GM21381 (cell line): ENCODE results near the gene VSIR.

ENCODE experiments used
- ATAC-seq: cut with Tn5 transposase; IDR thresholded peaks from one replicate; pipeline ENCODE4 v1.9.1; 2021; ENCODE audit warnings: mild to moderate bottlenecking, moderate library complexity; ENCODE audit not compliant: unreplicated experiment

Gene VSIR

DNA sequence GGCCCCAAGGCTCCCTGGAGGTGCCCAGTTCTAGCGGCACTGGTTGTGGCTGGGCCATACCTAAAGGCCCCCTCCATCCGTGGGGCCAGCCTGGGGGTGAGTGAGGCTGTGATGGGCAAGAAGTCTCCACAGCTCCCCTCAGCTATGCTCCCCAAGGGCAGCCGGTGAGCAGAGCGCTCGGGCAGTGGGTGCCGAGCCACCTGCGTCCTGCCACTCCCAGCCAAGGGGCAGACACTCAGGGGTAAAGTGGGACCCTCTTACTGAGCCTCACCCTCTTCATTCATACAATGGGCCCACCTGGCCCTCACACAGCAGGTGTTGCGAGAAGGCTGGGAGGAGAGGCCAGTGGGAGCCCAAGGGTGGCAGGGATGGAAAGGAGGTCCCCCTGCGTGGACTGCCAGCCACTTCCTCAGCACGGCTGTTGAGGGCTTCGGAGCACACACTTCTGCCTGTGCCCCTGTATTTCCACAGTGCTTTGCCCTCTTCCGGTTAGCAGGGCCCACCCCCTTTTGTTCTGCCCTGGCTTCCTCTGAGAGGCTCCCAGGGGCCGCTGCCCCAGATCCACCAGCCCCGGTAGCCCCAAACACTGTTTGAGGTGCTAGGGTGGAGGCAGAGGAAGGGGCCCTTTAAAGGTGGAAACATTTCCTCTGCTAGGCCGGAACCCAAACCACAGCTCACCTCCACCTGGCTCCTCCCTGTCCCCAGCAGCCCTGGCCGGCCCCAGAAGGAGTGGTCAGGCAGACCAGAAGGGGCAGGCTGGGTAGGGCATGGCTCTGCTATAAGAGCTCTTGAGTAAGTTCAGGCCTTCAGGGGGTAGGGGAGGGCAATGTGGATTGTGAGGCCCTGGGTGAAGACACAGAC is 37.4 kb downstream of the VSIR start:
- ATAC-seq, result no peak

DNA sequence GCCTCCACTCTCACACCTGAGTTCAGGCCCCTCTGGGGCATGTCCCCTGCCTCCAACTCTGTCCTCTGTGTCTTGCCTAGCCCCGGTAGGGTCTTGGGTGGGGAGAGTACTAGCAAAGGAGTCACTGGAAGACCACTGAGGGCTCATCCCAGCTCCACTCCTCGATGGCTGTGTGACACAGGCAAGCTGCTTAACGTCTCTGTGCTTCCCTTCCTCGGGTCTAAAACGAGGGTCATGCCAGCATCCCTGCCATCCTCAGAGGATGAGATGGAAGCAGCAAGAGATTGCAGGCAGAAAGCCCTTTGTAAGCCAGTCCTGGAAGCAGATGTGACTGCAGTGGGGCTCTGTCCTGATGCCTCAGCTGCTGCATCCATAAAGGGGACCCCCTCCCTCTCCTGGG is 38.5 kb downstream of the VSIR start:
- ATAC-seq, result no peak

DNA sequence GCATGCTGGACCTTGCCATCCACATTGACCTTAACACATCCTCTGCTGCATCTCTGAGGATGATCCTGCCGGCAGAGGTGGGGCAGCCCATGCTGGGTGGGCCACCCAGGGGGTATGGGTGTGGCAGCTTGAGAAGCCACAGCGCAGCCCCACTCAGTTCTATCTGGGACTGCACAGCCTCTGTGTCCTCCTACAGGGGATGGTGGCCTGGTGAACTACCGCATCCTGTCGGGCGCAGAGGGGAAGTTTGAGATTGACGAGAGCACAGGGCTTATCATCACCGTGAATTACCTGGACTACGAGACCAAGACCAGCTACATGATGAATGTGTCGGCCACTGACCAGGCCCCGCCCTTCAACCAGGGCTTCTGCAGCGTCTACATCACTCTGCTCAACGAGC is 41.5 kb downstream of the VSIR start:
- ATAC-seq, result no peak

DNA sequence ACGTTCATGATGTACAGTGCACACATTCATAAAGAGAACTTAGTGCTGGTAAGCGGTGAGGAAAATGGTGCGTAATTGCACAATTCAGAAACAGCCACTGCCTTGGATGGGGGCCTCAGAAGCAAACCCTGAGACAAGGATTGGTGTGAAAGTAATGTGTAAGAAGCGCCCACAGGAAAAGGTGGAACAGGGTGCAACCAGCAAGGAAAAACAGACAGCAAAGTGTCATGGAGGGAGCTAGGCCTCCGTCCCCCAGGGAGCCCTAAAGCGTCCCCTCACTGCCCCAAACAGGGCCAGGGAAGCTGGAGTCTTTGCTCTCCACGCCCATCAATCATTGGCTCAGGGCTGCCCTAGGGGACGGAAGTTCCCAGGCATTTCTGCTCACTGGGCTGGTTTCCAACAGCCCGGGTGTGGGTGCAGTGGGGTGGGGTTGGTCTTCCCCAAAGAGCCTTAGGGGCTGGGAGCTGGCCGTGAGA is 44.1 kb downstream of the VSIR start:
- no peak for ATAC-seq

DNA sequence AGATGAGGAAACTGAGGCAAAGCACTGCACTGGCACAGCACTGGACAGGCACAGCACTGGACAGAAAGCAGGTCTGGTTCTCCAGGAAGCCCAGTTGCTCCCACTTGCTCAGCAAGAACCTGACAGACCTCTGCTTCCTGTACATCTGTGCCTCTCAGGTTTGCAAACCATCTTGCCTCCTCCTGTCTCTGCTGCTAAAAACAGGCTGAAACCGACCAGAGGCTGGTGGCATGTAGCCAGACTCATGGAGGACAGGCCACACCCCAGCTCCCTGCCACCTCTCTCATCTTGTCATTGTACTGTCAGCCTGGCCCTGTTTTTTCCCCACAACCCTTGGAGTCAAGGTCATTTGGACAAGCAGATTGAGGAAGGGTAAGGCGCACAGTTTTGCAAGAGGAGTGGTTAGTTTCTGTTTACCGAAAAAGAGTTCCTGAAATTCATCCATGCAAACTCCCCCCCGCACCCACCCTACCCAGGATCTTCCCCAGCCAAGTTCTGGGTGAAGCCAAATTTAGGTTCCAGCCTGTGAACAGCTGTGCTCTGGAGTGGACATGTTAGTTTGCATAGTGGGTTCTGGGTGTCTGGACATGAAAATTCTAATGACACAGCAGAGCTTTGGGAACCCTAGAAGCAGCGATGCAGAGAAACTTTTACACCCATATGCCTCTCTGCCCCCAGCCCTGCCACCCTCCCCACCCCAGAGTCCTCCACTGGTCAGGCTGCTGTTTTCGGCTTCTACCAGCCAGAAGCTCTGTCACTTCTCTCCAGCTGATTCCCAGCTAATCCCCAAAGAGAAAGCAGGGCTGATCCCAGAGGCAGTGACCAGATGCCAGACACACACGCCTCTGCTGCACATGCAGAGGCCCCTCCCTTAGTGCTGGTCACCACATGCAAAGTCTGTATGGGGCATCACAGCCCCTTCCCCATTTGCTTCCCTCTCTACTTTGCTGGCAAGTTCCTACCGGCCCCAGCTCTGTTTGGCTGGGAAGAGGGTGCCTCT is 45.3 kb downstream of the VSIR start:
- ATAC-seq, result peak; percentile 44

DNA sequence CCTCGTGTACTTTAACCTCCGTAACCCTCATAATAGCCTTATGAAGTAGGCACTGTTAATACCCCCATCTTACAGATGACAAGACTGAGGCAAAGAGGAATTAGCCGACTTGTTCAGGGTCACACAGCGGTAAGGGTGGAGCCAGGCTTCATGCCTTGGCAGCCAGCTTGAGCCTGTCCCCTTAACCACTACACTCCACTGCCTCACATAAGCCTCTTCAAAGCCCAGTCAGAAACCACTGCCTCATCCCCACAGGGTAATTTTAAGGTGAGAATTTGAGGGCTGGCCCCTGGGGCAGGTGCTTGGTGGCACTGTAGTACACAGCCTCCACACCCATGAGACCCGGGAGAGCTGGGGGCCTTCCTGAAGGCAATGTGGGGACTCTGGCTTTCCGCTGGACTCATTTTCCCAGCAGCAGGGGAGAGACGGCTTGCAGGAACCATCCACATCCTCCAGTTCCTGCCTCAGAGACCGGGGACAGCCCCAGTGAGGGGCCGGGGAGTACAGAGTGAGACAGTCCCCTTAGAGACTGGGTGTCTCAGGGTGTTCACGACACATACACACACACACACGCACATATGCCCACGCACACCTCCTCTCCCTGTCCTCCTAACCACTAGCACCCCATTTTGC is 46.1 kb downstream of the VSIR start:
- peak; percentile 54 for ATAC-seq

DNA sequence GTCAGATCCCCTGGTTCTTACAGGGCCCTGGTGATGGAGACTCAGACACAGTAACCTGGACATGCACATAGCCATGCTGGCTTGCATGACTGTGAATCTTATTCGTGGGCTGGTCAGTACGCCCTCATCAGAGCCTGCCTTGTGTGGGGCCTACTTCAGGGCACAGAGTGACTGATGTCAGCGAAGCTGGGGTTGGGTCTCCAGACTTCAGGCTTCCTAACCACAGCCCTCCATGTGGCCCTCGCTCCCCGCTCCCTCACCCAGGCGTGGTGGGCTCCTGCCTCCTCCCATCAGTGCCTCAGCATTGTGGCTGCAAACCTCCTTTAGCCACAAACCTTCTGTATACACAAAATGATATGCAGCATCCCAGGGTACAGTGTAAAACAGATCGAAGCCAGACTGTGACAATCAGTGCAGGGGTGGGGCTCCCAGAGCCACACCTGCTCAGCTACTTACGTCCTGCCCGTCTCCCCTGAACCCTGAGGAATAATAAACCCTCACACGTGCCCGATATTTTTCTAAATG is 46.7 kb downstream of the VSIR start:
- ATAC-seq, result peak; percentile 9

DNA sequence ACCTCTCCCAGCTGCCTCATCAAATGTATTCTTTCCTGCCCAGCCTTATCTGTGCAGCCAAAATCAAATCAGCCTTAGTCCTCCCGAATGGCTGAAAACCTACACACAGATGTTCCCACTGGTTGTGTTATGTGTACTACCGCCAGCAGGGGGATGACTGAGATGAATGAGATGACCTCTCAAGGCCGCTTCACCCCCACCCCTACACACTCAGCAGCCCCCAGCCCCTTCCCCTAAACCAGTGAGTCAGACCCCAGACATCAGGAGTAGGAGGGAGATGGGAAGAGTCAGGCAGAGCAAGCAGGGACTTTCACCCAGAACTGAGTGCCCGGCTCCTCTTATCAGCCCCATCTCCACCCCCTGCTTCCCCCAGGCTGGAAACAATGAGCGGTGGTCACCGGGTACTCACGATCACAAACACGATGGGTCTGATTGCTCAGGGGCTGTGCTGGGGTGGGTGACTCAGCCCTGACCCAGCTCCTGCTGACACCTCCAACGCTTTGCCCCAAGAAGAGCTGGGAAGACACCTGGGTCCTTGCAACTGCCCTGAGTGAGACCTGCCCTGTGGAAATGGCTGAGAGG is 47.2 kb downstream of the VSIR start:
- no peak for ATAC-seq

DNA sequence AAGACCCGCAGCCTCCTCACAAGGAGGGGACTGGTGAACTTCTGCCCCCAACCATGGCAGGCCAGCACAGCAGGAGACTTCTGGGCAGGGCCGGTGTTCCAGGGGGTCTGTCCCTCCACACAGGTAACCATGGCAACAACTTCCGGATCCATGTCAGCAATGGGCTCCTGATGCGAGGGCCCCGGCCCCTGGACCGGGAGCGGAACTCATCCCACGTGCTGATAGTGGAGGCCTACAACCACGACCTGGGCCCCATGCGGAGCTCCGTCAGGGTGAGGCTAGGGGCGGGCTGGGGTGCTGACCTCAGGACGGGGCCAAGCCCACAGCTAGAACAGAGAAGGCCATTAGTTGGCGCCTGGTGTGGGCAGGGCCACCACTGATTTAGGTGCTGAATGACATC is 48.1 kb downstream of the VSIR start:
- no peak for ATAC-seq

DNA sequence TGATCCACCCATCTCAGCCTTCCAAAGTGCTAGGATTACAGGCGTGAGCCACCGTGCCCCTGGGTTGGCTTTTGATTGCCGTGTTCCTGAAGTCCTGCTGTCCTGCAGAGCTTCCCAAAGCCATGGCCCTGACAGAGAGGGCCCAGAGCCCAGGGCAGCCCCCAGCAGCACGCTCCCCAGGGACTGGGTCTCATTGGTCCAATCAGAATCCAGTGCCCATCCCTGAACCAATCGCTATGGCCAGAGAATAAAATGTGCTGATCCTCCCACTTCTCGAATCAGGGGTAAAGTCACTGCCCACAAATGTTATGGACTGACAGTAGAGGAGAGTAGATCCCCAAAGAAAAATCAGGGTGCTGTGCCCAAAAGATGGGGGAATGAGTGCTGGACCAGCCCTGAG is 48.8 kb downstream of the VSIR start:
- no peak for ATAC-seq

DNA sequence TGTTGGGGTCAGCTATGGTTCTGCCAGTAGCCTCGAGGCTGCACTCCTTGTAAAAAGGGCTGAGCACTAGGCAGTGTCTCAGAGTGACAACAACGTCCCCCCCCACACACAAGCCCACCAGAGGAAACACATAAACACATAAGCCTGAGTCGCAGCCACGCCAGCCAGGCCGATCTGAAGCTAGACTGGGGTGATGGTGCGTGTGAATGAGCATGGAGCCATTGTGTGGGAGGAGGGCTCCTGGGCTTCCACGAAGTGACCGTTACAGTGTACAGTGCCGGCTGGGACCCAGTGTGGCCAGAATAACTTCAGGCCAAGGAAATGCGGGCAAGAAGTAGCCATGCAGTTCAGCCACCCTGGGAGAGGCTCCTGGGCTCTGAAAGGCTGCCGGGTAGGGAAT is 50.0 kb downstream of the VSIR start:
- ATAC-seq, result no peak

DNA sequence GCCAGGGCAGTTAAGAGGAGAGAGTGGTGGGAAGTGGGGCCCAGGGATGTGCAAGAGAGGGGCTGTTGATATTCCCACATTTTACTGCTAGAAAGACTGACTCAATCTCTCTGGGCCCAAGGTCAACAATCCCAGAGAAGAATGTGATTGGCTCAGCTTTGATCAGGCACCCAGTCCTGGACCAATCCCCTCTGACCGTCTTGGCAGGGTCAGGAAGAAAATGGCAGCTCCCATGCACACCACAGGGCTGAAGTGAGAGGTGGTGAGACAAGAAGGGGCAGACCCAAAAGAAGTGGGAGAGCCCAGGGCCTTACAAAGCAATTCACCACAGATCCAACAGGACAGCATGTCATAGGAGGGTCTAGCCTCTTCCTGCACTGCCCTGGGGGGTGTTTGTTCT is 50.5 kb downstream of the VSIR start:
- ATAC-seq, result no peak

DNA sequence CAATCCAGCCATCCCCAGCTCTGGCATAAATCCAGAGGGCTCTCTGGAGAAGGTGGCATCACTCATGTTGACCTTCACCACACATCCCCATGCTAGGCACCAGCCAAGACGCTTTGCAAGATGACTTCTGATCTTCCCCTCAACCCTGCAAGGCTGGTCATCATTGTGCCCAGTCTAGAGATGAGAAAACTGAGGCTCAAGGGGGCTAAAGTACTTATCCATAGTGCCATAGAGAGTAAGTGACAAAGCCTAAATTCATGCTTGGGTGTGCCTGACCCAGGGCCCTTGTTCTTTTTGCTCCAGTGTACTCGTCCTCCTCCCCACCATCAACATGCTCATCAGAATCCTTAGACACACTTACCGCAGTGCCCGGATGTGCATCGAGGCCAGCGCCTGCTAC is 52.0 kb downstream of the VSIR start:
- no peak for ATAC-seq

DNA sequence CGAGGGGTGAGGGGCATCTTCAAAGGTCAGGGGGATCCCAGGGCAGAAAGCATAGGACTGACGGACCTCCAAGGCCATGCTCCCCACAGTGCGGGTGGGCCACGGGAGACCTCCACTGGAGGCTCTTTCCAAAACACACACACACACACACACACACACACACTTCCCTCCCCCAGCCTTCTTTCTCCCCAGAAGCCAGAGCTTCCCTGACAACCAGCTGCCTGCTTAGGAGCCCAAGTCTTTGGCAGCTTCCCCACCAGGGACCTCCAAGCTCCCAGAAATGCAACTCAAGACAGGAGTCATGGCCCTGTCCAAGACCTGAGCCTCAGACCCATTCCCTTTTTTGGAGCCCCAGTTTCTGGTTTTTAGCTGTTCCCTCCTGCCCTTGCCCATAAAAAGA is 53.0 kb downstream of the VSIR start:
- ATAC-seq, result no peak

DNA sequence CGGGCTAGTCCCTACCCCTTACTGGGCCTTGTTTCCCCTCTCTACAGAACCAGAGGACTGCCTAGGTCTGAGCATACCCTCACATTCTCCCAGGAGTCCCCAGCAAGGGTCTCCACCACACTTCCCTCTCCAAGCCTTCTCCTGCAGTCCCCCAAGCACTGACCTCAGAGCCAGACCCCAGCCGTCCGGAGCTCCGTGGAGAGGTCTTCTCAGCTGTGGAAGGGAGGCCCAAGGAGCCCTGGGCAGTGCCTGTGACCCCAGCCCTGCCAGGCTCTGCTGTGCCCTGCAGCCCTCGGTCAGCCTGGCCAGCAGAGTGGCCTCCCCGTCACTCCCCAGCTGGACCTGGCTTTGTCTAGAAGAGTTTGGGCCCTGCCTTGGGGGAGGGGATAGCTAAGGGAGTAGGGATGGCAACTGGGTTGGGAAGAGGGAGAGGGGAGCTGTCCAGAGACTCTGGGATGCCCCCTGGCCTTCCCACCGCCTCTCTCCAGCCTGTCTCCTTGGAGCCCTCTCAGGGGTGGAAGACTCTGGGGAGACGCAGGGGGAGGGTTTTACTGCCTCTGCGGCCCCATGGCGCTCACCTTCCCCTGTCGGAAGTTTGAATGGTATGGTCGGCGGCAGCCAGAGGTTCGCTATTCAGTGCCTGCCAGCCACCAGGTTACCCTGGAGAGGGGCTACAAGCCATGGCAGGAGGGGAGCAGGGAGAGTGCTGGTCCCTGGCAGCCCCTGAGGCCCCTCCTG is 53.7 kb downstream of the VSIR start, which contains the start of gene C10orf105:
TSS of gene C10orf105 (minus strand) at position 315 of the 738 bp plus-strand sequence. CDS start 3,441 bp downstream, outside the sequence.
- ATAC-seq, result no peak

DNA sequence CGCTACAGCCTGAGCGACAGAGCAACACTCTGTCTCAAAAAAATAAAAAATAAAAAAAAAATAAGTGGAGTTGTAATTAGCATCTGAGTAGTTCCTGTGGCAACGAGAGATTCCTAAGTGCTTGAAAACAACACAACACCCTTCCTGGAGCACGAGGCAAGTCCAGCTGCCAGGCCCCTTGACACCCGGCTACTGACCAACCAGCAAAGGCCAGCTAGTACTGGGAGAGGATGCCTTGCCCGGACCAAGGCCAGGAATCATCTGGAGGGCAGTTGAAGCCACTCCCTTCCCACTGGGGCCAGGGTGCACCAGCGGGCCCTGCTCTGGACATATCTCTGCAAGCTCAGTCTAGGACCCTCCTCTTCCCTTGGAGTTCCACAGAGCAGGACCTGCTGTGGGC is 54.3 kb downstream of the VSIR start:
- no peak for ATAC-seq

DNA sequence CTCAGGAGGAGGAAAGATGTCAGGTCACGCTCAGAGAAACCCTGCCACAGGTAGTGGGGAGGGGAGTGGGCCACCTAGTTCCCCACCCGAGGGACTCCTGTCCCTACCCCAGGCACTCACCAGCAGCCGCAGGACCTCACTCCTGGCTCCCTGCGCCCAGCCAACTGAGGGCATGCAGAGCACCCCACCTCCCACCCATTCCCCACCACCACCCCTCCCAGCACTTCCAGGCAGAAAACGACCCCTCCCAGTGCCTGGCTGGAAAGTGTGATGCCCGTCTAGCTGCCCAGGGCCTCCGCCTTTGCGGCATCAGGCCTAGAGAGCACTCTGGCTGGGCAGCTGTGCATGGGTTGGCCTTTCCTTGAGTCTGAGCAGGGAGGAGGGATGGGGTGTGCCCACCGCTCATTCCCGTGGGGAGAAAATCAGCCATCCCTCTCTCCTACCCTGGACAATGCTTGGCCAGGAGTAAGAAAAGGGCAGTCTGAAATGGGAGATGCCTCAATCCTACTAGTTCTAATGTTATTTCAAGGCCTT is 55.1 kb downstream of the VSIR start:
- ATAC-seq, result no peak

DNA sequence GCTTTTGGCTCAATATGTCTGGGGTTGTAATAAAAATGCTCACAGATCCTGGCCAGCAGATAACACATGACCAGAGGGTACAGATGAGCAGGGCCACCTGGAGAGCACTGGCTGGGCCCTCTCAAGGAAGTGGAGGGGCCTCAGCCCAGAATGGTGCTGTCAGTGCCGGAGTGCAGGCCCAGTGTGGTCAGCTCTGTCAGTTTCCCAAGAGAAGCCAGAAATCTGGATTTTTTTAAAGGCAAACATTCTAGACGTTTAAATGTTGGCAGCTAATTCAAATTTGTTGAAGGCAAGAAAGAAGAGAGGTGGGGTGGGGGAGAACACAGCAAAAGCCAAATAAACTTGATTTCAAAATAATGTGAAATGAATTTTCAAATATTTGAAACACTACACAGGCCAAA is 55.8 kb downstream of the VSIR start:
- ATAC-seq, result no peak

DNA sequence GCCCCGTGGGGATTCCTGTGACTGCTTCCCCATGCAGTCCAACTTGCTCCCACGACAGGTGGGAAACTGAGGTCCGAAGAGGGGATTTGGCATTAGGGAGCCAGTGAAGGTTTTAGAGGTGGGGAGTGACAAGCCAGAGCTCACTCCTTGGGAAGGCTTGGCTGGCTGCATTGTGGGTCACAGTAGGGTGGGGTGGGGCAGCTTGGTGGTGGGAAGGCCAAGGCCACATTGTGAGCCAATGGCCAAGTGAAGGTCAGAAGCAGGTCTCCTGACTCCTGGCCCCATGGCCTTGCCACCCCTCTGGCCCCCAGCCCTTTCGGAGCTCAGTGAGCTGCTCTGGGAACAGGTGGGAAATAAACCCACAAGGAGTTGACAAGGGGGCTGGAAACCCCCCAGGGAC is 56.3 kb downstream of the VSIR start:
- no peak for ATAC-seq

DNA sequence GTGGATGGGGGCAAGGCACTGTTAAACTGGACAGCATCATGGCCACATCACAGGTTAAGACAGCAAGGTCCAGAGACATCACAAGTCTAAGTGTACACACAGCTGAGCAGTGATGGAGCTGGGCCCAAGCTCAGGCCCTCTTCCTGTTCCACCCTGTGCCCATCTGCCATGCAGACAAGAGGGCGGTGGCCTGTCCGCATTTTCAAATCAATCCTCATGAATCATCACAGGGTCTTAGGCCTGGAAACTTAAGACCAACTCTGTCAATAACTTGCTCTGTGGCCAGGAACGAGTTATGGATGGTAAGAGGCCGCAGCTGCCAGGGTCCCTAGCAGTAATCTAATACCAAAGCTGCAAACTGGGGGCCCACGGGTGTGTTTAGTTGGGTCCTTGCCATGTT is 56.9 kb downstream of the VSIR start:
- no peak for ATAC-seq
